Large intestine (tissue), 3 donors: ENCODE results near the gene ZNHIT1. TPM values are rescaled to one million over a fixed set of nuclear protein-coding genes. Genes with fewer than 3 reads are reported as not detected.
"Not testable (repeated sequence)": the region's sequence is repeated elsewhere in the genome, so short reads cannot be mapped to it uniquely, and the experiment has no call there.

Source experiments
- DNase-seq, 2 donors: peaks; one replicate each; pipeline versions ENCODE4 v3.0.0 to v3.0.0-alpha.2; 2013
- H3K27ac ChIP-seq: one replicate; pipeline ENCODE4 v1.5.1; 2013; ENCODE audit warnings: low read length
- H3K27me3 ChIP-seq: 2 replicates; pipeline ENCODE4 v1.6.1; 2013; ENCODE audit warnings: low read length; ENCODE audit not compliant: control insufficient read depth, insufficient read depth
- H3K36me3 ChIP-seq: 2 replicates; pipeline ENCODE4 v1.6.1; 2013; ENCODE audit warnings: low read length; ENCODE audit not compliant: control insufficient read depth, insufficient read depth
- H3K4me1 ChIP-seq: one replicate; pipeline ENCODE4 v1.6.1; 2013; ENCODE audit warnings: low read length; ENCODE audit not compliant: control insufficient read depth, insufficient read depth
- H3K4me3 ChIP-seq: one replicate; pipeline ENCODE4 v1.5.1; 2013; ENCODE audit warnings: low read length
- H3K9me3 ChIP-seq: one replicate; pipeline ENCODE4 v1.6.1; 2013; ENCODE audit warnings: mild to moderate bottlenecking, low read depth, low read length, moderate library complexity; ENCODE audit not compliant: control insufficient read depth
- WGBS: methylation state at CpG from one replicate; pipeline ENCODE4 v1.1.5; 2013; ENCODE audit warnings: low lambda C conversion rate; ENCODE audit not compliant: insufficient coverage; 5-methylcytosine and 5-hydroxymethylcytosine counted together
- polyA plus RNA-seq: library from polyadenylated mRNA; unstranded; fragments of 120-200 nt; gene quantifications from one replicate; pipeline ENCODE4 v1.2.1, GENCODE V29; 2013

ZNHIT1 gene
- polyA plus RNA-seq, 1 donor, result 60.9 TPM

DNA sequence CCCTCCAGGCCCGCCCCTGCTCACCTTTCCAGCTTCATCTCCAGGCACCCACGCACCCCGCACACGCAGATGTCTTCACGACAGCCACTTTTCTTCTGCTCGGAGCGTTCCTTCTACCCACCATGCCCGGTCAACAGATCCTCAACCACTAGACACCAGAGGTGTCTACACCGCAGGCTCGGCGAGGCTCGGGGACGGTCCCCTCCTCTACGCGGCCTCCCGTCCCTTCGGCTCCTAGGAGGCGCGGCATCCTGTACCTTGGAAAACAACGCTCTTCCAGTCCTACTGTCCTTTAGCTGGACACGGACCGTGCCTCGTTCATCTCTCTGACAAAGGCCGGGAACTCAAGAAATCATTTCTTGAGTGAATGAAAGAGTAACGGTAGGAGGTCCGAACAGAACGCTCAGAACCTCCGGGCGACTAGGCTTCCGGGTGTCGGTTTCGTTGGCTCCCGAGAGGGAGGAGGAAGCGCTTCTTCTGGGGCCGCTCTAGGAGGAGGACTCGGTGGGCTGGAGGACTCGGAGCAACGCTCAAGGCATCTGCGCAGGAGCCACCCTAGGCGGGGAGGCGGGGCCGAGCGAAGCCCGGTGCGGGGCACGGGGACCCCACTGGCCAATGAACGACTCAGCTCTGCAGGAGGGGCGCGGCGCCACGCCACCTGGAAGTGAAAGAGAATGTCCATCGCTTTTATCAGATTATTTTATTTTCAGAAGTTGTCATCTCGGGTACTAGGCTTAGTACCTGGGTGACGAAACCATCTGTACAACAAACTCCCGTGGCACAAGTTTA lies 34.1 kb downstream of the ZNHIT1 start:
- peak; percentile 98 to 100 for DNase-seq
- 0% methylated on average over 4 of the region's 55 CpGs for WGBS
- peak overlapping the region; percentile 87 for H3K27ac ChIP-seq
- H3K36me3 ChIP-seq, result peaks cover 11% of the 10 kb centered on the region
- peak overlapping the region; percentile 82 for H3K4me3 ChIP-seq
- no peaks in the 10 kb centered on the region for H3K9me3 ChIP-seq
- peaks cover 10% of the 10 kb centered on the region for H3K4me1 ChIP-seq
- no peaks in the 10 kb centered on the region for H3K27me3 ChIP-seq

DNA sequence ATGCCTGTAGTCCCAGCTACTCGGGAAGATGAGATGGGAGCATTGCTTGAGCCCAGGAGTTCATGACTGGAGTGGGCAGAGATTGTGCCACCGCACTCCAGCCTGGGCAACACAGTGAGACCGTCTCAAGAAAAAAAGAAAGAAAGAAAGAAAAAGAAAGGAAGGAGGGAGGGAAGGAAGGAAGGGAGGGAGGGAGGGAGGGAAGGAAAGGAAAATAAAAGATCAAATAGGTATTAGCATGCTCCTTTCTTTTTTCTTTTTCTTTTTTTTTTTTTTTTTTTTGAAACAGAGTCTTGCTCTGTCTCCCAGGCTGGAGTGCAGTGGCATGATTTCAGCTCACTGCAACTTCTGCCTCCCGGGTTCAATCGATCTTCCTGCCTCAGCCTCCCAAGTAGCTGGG lies 35.2 kb downstream of the ZNHIT1 start:
- not testable (repeated sequence) for H3K4me3 ChIP-seq
- WGBS, result no CpG with 5 or more reads among the region's 5 CpGs

GRCh38 chr7:101255796-101256195 lies 37.8 kb downstream of the ZNHIT1 start:
- Histone ChIP-seq H3K4me1 (peaks cover 5% of the 10 kb centered on the region), H3K36me3 (no peaks in the 10 kb centered on the region), H3K4me3 (no peak overlapping the region), H3K9me3 (no peaks in the 10 kb centered on the region), H3K27me3 (no peaks in the 10 kb centered on the region), H3K27ac (no peak overlapping the region)
- no peak for DNase-seq
- no CpG with 5 or more reads among the region's 4 CpGs for WGBS

More for the DNA sequence above, 35.2 kb downstream of the ZNHIT1 start:
- H3K9me3 ChIP-seq, H3K36me3 ChIP-seq, DNase-seq, H3K27me3 ChIP-seq, H3K27ac ChIP-seq: not testable (repeated sequence)
- peaks cover 10% of the 10 kb centered on the region for H3K4me1 ChIP-seq

DNA sequence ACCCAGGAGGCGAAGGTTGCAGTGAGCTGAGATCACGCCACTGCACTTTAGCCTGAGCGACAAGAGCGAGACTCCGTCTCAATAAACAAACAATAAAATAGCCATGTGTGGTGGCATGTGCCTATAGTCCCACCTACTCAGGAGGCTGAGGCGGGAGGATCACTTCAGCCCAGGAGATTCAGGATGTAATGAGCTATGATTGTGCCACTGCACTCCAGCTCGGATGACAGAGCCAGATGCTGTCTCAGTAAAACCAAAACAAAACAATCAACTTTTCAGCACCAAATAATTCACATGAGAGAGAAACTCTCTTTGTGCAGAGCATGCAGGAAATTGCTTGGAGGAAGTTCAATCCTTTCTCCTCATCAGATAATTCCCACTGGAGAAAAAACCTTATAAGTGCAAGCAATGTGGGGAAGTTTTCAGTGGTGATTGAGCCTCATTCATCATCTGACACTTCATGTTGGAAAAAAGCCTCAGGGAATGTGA lies 40.3 kb downstream of the ZNHIT1 start:
- H3K4me3 ChIP-seq, result no peak overlapping the region
- WGBS, result no CpG with 5 or more reads among the region's 7 CpGs
- no peak overlapping the region for H3K27ac ChIP-seq
- no peaks in the 10 kb centered on the region for H3K9me3 ChIP-seq
- H3K4me1 ChIP-seq, result no peaks in the 10 kb centered on the region
- no peak for DNase-seq
- H3K27me3 ChIP-seq, result no peaks in the 10 kb centered on the region
- H3K36me3 ChIP-seq, result no peaks in the 10 kb centered on the region

DNA sequence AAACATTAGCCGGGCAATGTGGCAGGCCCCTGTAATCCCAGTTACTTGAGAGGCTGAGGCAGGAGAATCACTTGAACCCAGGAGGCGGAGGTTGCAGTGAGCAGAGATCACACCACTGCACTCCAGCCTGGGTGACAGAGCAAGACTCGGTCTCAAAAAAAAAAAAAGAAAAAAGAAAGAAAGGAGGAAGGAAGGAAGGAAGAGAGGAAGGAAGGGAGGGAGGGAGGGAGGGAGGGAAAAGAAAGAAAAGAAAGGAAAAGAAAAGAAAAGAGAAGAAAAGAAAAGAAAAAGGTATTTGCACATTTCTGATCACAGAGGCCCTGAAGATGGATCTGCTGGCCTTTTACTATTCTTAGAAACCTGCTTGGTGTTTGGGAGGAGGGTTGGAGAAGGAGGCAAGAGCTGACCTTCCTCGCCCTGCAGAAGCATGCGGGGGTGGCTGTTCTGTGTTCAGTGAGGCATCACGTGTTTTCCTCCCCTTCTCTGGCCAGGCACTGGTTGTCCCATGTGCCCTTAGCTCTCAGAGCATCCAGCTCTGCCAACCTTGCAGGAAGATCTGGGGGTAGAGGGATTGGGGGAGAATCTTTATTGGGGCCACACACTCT lies 46.2 kb downstream of the ZNHIT1 start:
- not testable (repeated sequence) for H3K27ac ChIP-seq, H3K4me1 ChIP-seq, H3K4me3 ChIP-seq, H3K27me3 ChIP-seq, H3K36me3 ChIP-seq, DNase-seq, H3K9me3 ChIP-seq
- WGBS, result 79% methylated on average over 3 of the region's 6 CpGs

GRCh38 chr7:101265622-101266516 lies 47.9 kb downstream of the ZNHIT1 start:
- DNase-seq, result no peak
- WGBS, result 70% methylated on average over 2 of the region's 17 CpGs
- H3K9me3 ChIP-seq, result no peaks in the 10 kb centered on the region
- no peak overlapping the region for H3K4me3 ChIP-seq
- H3K36me3 ChIP-seq, result no peaks in the 10 kb centered on the region
- no peak overlapping the region for H3K27ac ChIP-seq
- H3K4me1 ChIP-seq, result no peaks in the 10 kb centered on the region
- peaks cover 2% of the 10 kb centered on the region for H3K27me3 ChIP-seq

DNA sequence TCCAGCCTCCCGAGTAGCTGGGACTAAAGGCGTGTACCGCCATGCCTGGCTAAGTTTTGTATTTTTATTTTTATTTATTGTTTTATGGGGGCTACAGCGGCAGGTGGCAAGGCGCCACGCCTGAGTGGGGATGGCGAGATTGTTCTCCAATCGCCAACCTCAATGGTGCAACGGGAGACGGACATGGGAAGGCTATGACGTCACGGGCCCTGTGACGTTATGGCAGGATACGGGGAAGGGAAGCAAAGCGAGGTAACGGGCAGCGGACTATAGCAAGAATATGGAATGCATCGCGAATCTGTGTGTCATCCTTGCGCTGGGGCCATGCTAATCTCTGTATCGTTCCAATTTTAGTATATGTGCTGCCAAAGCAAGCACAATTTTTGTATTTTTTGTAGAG lies 51.7 kb downstream of the ZNHIT1 start:
- Histone ChIP-seq H3K36me3 (no peaks in the 10 kb centered on the region), H3K4me3 (no peak overlapping the region), H3K4me1 (no peaks in the 10 kb centered on the region), H3K27ac (no peak overlapping the region), H3K9me3 (no peaks in the 10 kb centered on the region), H3K27me3 (peaks cover 2% of the 10 kb centered on the region)
- 80% methylated on average over 6 of the region's 21 CpGs for WGBS
- no peak for DNase-seq

- no peak overlapping the region for H3K4me3 ChIP-seq
- no peak overlapping the region for H3K27ac ChIP-seq
- H3K9me3 ChIP-seq, result no peaks in the 10 kb centered on the region
- no CpG with 5 or more reads among the region's 5 CpGs for WGBS
- no peak for DNase-seq
- no peaks in the 10 kb centered on the region for H3K36me3 ChIP-seq
- H3K27me3 ChIP-seq, result peaks cover 2% of the 10 kb centered on the region
- no peaks in the 10 kb centered on the region for H3K4me1 ChIP-seq
Observed at GRCh38 chr7:101271021-101271420, 53.1 kb downstream of the ZNHIT1 start.

- no peak overlapping the region for H3K4me3 ChIP-seq
- H3K27ac ChIP-seq, result no peak overlapping the region
- H3K36me3 ChIP-seq, result no peaks in the 10 kb centered on the region
- no peaks in the 10 kb centered on the region for H3K4me1 ChIP-seq
- no CpG with 5 or more reads among the region's 4 CpGs for WGBS
- DNase-seq, result no peak
- H3K27me3 ChIP-seq, result no peaks in the 10 kb centered on the region
- no peaks in the 10 kb centered on the region for H3K9me3 ChIP-seq
Observed at GRCh38 chr7:101273206-101273605, 55.2 kb downstream of the ZNHIT1 start.
